GM21786 (cell line): ENCODE measurements around the gene FAAP100.
"Not testable (repeated sequence)": the region's sequence is repeated elsewhere in the genome, so short reads cannot be mapped to it uniquely, and the experiment has no call there.

Experiments used
- ATAC-seq: cut with Tn5 transposase; IDR thresholded peaks from one replicate; pipeline ENCODE4 v1.9.1; 2021; ENCODE audit not compliant: unreplicated experiment

The FAAP100 gene

DNA sequence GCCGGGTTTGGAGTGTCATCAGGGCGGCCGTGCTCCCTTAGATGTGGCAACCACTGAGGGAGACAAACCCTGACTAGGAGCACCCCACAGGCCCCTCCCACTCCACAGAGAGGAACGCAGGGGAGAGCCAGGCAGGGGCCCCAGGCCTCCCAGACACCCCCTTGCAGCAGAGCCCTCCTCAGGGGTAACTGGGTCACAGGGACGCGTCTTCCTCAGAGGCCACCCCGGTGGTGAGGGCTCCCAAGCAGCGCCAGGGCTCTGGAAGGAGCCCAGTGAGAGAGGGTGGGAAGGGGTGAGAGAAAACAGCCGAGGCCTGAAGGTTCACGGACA, 12.6 kb downstream of the FAAP100 start:
- ATAC-seq = no peak

DNA sequence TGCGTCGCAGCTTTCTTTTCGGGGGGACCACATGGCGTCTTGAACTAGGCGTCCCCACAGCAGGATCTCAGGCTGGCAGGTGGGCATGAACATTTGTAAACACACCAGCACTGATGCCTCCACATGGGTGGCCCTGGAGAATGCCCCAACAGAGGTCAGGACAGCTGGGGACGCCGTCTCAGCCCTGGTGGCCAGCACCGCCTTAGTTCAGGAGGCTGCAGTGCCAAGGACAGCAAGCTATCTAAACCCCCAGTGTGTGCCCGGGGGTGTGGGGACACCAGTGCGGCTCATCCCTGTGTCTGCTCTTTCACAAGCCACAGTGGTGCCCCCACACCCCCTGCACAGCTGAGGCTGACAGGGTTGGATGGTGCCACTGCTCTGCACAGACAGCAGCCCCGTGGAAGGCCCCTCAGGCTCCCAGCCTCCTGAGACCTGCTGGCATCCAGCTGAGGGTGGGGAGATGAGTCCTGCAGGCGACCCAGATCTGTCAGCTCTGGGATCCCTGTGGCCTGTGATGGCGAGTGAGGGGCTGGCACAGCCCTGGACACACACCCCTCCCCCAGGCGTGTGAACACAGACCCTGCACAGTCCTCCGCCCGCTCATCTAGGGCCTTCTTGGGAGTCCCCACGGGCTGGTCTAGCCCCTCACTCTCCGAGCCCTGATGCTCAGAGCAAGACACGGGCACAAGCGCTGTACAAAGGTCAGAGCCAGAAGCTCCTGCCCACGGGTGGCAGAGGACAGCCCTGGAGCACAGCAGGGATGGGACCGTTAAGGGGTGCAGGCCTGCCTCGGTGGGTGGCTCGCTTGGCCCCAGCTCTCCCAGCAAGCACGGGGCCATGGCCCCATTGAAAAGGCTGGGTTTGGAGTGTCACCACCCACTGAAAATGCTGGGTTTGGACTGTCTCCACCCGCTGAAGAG, 13.2 kb downstream of the FAAP100 start:
- ATAC-seq = no peak

DNA sequence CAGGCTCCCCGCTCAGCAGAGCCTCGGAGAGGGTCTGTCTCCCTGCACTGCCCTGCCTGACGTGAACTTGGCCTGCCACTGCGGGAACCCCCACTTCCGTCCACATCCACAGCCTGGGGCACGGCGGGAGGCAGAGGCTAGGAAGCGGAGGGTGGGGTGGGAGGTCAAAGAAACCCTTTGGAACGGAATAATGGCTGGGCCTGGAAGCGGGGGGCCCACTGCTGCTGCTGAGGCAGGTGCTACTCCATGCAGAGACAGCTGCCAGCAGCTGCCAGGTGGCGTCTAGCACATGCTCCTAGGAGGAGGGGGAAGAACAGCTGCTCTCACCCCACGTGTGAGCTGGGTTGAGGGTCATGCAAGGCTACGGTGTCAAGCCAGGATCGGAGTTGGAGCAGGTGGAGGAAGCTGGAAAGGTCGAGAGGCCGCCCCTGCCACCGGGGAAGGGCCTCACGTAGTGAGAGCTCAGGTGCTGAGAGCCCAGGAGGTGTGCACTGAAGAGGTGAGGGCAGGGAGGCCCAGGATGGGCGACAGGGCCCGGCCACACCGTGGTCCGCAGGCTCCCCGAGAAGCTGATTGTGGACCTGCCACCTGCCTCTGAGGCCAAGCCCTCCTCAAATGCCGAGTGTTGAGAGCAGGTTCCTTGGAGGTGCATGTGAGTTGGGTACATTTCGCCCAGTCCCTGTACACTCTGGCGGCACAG, 14.1 kb downstream of the FAAP100 start:
- no peak for ATAC-seq

DNA sequence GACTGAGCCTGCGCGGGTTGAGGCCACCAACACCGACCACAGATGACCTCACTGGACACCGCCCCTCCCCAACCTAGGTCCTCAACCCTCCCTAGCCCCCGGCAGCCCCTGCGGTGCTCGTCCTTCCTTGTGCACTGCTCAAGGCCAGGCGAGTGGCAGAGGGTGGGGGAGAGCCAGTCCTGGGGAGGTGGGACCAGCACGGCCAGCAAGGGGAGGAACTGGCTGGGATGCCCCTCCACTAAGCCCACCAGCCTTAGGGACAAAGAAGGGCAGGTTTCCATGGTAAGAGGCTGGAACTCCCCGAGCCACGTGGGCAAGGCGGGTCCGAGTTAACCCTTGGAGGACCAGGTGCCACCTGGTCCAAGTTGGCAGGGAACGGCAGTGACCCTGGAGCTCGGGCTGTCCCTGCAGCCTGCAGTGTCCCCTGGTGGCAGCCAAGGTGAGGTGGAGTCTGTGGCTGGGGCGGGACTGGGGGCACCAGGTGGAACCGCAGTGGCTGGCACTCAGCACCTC, 14.8 kb downstream of the FAAP100 start:
- no peak for ATAC-seq

DNA sequence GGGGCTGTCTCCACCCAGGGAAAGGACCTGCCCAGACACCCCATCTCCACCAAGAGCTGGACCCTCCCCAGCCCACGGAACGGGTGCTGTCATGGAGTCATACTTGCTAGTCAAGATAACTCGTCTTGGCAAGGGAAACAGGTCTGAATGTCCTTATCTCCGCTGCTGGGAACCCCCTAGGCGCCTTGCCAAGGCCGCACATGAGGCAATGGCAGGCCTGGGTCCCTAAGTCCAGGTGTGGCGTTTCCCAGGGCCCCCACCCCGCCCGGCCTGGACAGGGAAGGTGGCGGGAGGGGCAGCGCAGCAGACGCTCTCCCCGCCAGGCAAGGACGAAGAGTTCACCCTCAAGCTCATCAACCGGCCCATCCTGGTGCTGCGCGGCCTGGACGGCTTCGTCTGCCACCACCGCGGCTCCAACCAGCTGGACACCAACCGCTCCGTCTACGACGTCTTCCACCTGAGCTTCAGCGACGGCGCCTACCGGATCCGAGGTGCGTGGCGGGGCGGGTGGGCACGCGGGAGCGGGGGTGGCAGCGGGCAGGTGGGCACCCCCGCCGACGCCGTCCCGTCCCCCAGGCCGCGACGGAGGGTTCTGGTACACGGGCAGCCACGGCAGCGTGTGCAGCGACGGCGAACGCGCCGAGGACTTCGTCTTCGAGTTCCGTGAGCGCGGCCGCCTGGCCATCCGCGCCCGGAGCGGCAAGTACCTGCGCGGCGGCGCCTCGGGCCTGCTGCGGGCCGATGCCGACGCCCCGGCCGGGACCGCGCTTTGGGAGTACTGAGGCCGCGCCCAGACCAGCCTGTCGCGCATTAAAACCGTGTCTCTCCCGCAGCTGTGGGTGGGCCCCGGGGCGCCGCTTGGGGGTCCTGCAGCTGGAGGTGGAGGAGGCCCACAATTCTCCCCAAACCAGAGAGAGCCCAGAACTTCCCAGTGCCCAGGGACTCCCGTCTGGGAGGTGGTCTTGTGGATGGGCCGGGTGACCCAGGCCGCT, 15.6 kb downstream of the FAAP100 start:
- no peak for ATAC-seq

DNA sequence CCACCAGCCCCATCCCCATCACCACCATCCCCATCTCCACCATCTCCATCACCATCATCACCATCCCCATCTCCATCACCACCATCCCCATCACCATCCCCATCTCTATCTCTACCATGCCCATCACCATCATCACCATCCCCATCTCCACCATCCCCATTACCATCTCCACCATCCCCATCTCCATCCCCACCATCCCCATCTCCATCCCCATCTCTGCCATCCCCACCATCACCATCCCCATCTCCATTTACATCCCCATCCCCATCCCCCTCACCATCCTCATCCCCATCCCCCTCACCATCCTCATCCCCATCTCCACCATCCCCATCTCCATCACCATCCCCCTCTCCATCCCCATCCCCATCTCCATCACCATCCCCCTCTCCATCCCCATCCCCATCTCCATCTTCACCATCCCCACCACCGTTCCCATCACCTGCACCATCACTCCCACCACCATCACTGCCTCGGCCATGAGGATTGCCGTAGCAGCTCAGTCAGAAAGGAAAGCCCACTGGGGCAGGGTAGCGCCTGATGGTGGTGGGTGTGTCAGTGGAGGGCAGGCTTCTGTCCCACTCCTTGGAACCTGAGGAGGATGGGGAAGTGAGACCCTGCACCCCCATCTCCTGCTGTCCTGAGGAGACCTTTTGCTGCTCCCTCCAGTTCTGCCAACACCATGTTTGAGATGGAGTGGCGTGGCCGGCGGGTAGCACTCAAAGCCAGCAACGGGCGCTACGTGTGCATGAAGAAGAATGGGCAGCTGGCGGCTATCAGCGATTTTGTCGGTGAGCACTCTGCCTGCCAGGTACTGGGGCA, 16.5 kb downstream of the FAAP100 start:
- no peak for ATAC-seq

DNA sequence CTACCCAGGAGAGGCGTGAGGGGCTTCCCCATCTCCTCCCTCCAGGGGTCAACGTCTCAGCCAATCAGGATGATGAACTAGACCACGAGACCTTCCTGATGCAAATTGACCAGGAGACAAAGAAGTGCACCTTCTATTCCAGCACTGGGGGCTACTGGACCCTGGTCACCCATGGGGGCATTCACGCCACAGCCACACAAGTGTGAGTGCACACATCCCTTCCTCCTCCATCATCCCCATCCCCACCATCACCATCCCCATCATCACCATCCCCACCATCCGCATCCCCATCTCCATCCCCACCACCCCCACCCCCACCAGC, 17.2 kb downstream of the FAAP100 start:
- no peak for ATAC-seq

DNA sequence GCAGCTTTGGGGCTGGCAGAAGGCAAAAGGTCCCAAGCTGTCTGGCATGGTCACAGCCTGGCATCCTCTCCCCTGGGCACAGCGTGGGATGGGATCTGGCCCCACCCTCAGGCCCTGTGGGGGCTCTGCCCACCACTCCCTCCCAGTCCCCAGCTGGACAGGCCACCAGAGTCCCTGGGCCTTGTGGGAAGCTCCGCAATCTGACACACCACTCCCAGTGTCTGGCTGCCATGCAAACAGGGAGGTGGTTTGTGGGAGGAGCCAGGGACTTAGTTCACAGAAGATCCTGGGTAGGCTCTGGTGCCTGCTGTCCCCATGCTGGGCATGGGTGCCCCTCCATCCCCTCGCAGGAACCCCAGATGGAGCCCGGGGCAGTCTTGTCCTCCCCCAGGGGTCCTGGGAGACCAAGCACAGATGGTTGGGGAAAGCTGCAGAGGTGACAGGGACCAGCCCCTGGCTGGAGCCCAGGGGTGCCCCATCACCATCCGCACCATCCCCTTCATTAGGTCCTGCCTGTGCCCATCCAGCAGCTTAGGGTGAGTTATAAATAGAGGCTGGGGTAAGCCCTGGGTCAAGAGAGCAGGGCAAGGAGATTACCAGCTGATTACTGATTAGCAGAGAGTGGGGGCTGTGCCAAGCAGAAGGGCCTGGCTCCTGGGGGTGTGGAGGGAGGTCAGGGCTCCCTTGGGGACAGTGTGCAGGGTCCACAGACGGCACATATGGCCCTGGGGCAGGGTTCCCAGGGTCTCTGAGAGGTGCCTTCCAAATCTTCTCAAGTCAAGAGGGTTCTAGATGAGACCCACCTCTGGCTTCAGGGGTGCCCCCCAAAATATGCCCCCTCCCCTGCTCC, 17.8 kb downstream of the FAAP100 start:
- ATAC-seq = no peak

DNA sequence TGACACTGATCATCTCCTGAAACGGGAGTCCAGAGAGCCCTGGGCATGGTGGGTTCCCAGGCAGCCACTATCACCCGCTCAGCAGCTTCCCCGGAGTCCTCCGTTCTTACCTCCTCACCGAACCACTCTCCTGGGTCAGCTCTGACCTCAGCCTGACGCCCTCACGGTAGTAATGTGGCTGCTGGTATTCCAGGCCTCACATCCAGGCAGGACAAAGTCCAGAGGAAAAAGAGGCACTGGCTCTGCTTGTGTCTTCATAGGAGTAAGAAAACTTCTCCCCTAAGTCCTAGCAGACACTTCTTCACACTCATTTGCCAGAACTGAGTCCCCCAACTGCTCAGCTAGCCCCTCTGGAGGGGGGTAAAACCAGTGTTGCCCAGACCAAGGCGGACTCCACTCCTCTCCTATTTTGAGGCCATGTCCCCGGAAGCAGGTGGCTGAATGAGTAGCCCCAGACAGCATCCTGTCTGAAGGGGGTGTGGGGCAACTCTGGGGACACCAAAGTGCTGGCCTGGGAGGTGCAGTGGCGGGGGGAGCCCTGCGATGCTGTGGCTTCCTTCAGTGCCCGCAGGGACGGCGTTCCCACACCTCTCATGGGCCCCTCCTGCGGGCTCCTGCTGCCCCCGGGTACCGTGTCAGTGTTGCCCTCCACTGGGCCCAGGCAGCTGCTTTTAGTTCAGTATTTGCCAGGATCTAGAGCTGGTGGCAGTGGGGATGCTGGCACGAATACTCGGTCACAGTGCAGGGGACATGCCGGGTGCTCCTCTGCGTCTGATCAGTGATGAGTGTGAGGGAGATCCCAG, 18.6 kb downstream of the FAAP100 start:
- no peak for ATAC-seq

DNA sequence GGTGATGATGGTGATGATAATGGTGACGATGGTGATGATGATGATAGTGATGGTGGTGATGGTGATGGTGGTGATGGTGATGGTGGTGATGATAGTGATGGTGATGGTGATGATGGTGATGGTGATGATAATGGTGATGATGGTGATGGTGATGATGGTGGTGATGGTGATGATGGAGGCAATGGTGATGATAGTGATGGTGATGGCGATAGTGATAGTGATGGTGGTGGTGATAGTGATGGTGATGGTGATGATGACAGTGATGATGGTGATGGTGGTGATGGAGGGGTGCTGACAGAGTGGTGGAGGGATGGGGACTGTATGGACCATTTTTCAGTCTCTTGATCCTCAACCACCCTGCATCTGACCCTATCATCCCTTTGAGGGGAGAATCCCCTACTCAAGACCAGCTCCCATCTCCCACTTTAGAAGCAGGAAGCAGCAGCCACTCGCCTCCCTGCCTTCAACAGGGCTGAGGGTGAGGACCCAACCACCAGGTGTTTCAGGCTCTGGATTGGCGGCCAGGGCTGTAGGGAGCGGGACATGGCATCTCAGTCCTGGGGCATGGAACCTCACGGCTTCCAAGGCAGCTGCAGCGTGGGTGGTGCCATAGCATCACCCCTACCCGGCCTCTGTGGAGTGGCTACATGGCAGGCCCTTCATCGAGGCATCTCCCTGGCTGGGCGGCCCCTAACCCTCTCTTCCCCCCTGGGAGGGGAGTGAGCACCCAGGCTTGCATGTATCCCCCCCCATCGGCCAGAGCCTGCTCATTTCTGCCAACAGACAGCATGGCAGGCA, 19.5 kb downstream of the FAAP100 start:
- ATAC-seq = no peak

DNA sequence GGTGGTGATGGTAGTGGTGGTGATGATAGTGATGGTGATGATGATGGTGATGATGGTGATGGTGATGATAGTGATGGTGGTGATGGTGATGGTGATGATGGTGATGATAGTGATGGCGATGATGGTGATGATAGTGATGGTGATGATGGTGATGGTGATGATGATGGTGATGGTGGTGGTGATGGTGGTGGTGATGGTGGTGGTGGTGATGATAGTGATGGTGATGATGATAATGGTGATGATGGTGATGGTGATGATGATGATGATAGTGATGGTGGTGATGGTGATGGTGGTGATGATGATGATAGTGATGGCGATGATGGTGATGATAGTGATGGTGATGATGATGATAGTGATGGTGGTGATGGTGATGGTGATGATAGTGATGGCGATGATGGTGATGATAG, 20.2 kb downstream of the FAAP100 start:
- not testable (repeated sequence) for ATAC-seq

DNA sequence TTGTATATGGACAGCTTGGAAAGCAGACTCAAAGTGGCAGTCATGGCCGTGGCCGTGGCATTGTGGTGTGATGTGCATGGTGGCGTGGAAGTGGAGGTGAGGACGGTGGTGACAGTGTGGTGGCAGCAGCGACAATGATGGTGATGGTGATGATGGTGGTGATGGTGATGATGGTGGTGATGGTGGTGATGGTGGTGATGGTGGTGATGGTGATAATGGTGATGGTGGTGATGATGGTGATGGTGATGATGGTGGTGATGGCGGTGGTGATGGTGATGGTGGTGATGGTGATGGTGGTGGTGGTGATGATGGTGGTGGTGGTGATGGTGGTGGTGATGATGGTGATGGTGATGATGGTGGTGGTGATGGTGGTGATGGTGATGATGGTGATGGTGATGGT, 21.1 kb downstream of the FAAP100 start:
- not testable (repeated sequence) for ATAC-seq

DNA sequence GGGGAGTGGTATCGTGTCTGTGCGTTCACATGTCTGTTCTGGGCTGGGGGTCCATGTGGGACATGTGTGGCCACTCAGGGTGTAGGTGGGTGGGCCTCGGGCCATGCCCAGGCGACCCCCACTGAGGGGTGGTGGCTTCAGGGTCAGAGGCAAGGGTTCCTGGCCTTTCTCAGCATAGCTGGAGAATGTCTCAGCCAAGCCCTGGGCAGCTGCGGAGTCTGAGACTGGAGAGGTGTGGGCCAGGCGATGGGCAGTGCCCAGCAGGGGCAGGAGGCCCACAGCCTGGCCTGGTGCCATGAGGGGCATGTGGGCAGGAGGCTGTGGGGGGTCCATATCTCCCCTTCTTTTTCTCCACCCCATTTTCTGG, 22.7 kb downstream of the FAAP100 start:
- no peak for ATAC-seq

DNA sequence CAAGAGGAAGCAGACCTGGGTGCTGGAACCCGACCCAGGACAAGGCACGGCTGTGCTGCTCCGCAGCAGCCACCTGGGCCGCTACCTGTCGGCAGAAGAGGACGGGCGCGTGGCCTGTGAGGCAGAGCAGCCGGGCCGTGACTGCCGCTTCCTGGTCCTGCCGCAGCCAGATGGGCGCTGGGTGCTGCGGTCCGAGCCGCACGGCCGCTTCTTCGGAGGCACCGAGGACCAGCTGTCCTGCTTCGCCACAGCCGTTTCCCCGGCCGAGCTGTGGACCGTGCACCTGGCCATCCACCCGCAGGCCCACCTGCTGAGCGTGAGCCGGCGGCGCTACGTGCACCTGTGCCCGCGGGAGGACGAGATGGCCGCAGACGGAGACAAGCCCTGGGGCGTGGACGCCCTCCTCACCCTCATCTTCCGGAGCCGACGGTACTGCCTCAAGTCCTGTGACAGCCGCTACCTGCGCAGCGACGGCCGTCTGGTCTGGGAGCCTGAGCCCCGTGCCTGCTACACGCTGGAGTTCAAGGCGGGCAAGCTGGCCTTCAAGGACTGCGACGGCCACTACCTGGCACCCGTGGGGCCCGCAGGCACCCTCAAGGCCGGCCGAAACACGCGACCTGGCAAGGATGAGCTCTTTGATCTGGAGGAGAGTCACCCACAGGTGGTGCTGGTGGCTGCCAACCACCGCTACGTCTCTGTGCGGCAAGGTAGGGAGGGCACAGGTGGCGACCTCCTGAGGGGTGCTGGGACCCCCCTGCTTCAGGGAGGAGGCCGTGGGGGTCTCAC, 23.3 kb downstream of the FAAP100 start:
- no peak for ATAC-seq

DNA sequence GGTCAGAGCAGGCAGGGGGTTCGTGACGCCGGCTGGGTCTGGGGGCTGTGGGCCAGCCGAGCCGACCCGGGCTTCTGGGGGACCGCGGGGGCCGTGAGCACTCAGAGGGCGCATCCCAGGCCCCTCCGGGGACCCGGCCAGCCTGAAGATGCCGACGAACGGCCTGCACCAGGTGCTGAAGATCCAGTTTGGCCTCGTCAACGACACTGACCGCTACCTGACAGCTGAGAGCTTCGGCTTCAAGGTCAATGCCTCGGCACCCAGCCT, 23.8 kb downstream of the FAAP100 start:
- no peak for ATAC-seq

DNA sequence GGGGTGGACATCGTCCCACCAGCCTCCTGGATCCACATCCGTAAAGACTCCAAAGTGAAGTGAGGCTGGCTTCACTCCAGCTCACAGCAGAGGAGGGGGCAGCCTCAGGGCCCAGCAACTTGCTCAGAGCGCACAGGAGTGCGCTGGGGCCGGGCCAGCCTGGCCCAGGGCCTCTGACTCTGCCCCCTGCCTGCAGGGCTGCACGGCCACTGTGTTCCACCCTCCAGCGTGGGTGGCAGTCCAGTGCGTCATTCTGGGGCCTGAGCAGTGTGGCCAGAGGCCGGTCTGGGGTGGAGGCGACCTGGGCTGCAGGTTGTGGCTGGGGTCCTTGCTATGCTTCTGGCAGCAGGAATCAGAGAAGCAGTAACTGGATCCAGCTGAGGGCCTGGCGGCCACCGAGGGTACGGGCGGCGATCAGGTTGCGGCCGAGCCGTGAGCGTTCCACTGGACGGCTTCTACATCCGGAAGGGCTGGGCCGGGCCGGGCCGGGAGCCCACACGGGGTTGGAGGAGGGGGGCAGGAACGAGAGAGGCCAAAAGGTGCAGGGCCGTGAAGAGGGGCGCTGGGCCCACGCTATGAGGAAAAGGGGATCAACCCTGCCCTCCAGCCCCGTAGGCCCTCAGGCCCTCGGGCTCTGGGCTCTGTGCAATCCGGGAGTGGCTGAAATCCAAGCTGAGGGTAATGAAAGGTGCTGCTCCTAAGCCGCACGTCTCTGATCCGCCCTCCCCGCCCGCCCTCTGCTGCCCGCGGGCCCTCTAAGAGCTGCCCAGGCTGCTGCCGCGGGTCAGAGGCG, 24.4 kb downstream of the FAAP100 start, which contains the start of gene FSCN2:
FSCN2 (plus strand) TSS at position 787 of the 793 bp plus-strand sequence. CDS start 155 bp downstream, outside the sequence.
- ATAC-seq = no peak
